HK-2 (cell line): ENCODE measurements around the gene ZNF724.
"Not testable (repeated sequence)": the region's sequence is repeated elsewhere in the genome, so short reads cannot be mapped to it uniquely, and the experiment has no call there.

ENCODE experiments used
- DNase-seq: peaks from one replicate; pipeline ENCODE4 v3.0.0-alpha.2; 2018; ENCODE audit not compliant: unreplicated experiment

ZNF724 gene

GRCh38 chr19:23249911-23250649 lies at the start of gene ZNF724:
Gene ZNF724, minus strand, starts transcription at chr19:23250394. Its CDS starts 152 bp downstream, at chr19:23250242.
- DNase-seq = peak; percentile 96

- no peak for DNase-seq
These were observed 43.9 kb upstream of the ZNF724 start for GRCh38 chr19:23294141-23294540.

GRCh38 chr19:23289966-23290365 lies 39.8 kb upstream of the ZNF724 start:
- not testable (repeated sequence) for DNase-seq

- DNase-seq = no peak
These were observed 37.4 kb upstream of the ZNF724 start for GRCh38 chr19:23287620-23288019.

GRCh38 chr19:23286477-23286876 lies 36.3 kb upstream of the ZNF724 start:
- DNase-seq = no peak

DNA sequence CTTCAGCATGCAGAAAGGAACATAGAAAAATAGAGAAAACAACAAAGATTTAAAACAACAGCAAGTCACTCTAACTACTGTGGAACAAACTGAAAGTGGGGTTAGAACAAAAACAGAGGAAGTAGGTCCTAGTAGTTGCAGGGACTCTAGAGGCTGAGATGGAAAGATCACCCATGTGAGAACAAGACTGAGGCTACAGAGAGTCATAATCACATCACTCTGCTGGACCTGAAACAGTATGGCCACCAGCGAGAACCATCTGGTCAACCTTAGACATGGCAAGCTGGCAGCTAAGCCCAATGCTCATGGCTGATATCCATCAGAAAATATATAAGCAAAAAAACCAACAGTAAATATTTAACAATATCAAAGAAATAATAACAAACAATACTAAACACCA lies 35.8 kb upstream of the ZNF724 start:
- DNase-seq = no peak

DNA sequence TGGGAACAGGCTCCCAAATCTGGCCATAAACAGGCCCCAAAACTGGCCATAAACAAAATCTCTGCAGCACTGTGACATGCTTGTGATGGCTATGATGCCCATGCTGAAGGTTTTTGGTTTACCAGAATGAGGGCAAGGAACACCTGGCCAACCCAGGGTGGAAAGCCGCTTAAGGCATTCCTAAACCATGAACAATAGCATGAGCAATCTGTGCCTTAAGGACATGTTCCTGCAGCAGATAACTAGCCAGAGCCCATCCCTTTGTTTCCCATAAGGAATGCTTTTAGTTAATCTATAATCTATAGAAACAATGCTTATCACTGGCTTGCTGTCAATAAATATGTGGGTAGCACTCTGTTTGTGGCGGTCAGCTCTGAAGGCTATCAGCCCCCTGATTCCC lies 35.1 kb upstream of the ZNF724 start:
- not testable (repeated sequence) for DNase-seq

GRCh38 chr19:23283925-23284324 lies 33.7 kb upstream of the ZNF724 start:
- peak; percentile 39 for DNase-seq

GRCh38 chr19:23281663-23282276 lies 31.6 kb upstream of the ZNF724 start:
- DNase-seq = no peak

GRCh38 chr19:23278118-23278517 lies 27.9 kb upstream of the ZNF724 start:
- not testable (repeated sequence) for DNase-seq

GRCh38 chr19:23273590-23274412 lies 23.6 kb upstream of the ZNF724 start:
- peak; percentile 85 for DNase-seq

GRCh38 chr19:23273022-23273589 lies 22.9 kb upstream of the ZNF724 start:
- no peak for DNase-seq

DNA sequence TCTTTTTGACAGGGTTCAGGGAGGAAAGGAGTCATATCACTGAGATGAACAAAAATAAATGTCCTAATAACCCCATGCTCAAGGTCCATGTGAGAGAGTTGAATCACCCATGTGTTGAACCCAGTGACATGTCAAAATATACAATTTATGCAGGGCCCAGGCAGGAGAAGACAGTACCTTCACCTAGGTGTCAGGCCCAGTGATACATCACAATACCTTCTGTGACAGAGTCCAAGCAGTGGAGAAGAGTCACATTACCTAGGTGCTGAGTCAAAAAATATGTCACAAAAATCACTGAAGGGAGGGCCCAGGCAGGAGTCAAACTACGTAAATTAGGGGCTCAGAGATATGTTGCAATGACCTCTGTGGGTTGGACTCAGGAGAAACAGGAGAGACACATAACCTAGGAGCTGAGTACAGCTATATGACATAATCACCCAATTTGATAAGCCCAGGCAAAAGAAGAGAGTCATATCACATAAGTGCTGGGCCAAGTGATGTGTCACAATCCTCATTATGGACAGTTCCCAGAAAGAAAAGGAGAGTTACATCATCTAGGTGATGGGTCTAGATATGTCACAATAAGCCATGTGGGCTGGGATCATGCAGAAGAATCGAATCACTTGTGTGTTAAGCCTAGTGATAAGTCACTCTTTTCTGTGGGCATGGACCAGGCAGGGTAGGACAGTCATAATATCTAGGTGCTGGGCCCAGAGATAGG lies 13.8 kb upstream of the ZNF724 start:
- DNase-seq = no peak

DNA sequence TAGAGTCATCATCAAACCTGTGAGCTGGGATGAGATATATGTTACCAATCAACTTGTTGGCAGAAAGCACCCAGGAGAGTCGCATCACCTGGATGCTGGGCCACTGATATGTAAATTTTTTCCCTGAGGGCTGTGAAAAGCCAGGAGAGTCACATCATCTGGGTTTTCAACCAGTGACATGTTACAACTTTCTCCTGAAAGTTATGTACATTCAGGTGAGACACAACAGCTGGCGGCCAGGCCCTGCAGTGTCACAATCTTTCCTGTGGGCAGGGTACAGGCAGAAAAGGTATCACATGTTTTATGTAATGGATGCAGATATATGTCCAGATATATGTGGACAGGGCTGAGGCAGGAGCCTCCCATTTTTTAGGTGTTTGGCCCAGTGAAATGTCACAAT lies 13.2 kb upstream of the ZNF724 start:
- no peak for DNase-seq

GRCh38 chr19:23262920-23263319 lies 12.7 kb upstream of the ZNF724 start:
- DNase-seq = no peak

GRCh38 chr19:23261496-23262020 lies 11.4 kb upstream of the ZNF724 start:
- DNase-seq = no peak

GRCh38 chr19:23260956-23261355 lies 10.8 kb upstream of the ZNF724 start:
- no peak for DNase-seq

GRCh38 chr19:23259961-23260360 lies 9.8 kb upstream of the ZNF724 start:
- no peak for DNase-seq

GRCh38 chr19:23255700-23256099 lies 5.5 kb upstream of the ZNF724 start:
- no peak for DNase-seq

GRCh38 chr19:23254141-23254910 lies 4.1 kb upstream of the ZNF724 start:
- DNase-seq = no peak

- DNase-seq = not testable (repeated sequence)
These were observed 3.1 kb upstream of the ZNF724 start for GRCh38 chr19:23253256-23253655.
